Gastroesophageal sphincter (tissue), 4 donors: Measurements from ENCODE around the gene NLRP3. TPM values are rescaled to one million over a fixed set of nuclear protein-coding genes. Genes with fewer than 3 reads are reported as not detected.

Source experiments
- ATAC-seq: fragments of 150-250 bp; one replicate; pipeline ENCODE4 v1.9.1; 2016; ENCODE audit warnings: mild to moderate bottlenecking, moderate library complexity
- H3K27ac ChIP-seq, 4 donors: fragments of 200-600 bp; sonication (generic) in 3 of 4; 1 replicate in 3 of 4; 2 replicates in 1 of 4; pipeline ENCODE4 v1.5.1; 2016 to 2019
- H3K27me3 ChIP-seq: fragments of 200-600 bp; sonication (generic); one replicate; pipeline ENCODE4 v1.5.1; 2019
- H3K36me3 ChIP-seq, 2 donors: fragments of 200-600 bp; sonication (generic); one replicate each; pipeline ENCODE4 v1.5.1; 2019; ENCODE audit warnings: control low read depth in 1 of 2
- H3K4me1 ChIP-seq, 3 donors: fragments of 200-600 bp; sonication (generic); 1 replicate in 2 of 3; 2 replicates in 1 of 3; pipeline ENCODE4 v1.5.1; 2016 to 2019; ENCODE audit warnings: control low read depth in 2 of 3
- H3K4me3 ChIP-seq, 2 donors: fragments of 200-600 bp; sonication (generic); one replicate each; pipeline ENCODE4 v1.5.1; 2019; ENCODE audit warnings: mild to moderate bottlenecking in 1 of 2, moderate library complexity in 1 of 2
- H3K9me3 ChIP-seq, 3 donors: fragments of 200-600 bp; sonication (generic); one replicate each; pipeline ENCODE4 v1.5.1; 2017 to 2019; ENCODE audit warnings: control low read depth in 2 of 3
- CTCF ChIP-seq, 4 experiments: fragments of 200-600 bp in 2 of 4; fragments of 450-650 bp in 2 of 4; sonication (generic) in 1 of 4; IDR thresholded peaks; one replicate each; pipeline ENCODE4 v1.5.1; 2017 to 2019; ENCODE audit warnings: antibody characterized with exemption in 4 of 4, mild to moderate bottlenecking in 2 of 4, moderate library complexity in 2 of 4
- EP300 ChIP-seq: sonication (generic); formaldehyde crosslinking; IDR thresholded peaks from one replicate; pipeline ENCODE4 v1.6.1; 2017; ENCODE audit warnings: antibody characterized with exemption, mild to moderate bottlenecking
- POLR2A ChIP-seq, 2 donors: fragments of 450-650 bp; IDR thresholded peaks; one replicate each; pipeline ENCODE4 v1.6.1; 2017; ENCODE audit warnings: antibody characterized with exemption in 2 of 2, mild to moderate bottlenecking in 2 of 2, moderate library complexity in 1 of 2
- POLR2AphosphoS5 ChIP-seq: sonication (generic); formaldehyde crosslinking; IDR thresholded peaks from one replicate; pipeline ENCODE4 v1.6.1; 2017; ENCODE audit warnings: antibody characterized with exemption
- WGBS, 2 donors: methylation state at CpG; one replicate each; pipeline ENCODE4 v1.1.5; 2018; ENCODE audit warnings: low coverage in 1 of 2; 5-methylcytosine and 5-hydroxymethylcytosine counted together
- total RNA-seq, 4 donors: library from RNA; depleted of rRNA; stranded (reverse); fragments of >200 nt; gene quantifications; one replicate each; pipeline ENCODE4 v1.1.0, GENCODE V29; 2016

NLRP3 gene
- total RNA-seq, 4 donors from 2014 or later = 0.66 to 3.7 (median 3.1) TPM

GRCh38 chr1:247430434-247430833, 14.5 kb downstream of the NLRP3 start:
- Histone ChIP-seq H3K27me3 (no peaks in the 10 kb centered on the region), H3K9me3 (no peaks in the 10 kb centered on the region), H3K4me3 (no peak overlapping the region), H3K36me3 (no peaks in the 10 kb centered on the region), H3K4me1 (no peaks in the 10 kb centered on the region), H3K27ac (no peak overlapping the region)
- TF ChIP-seq POLR2A (IDR thresholded peaks at IDR 0.05) = no peak
- TF ChIP-seq EP300 = no peak
- no peak for TF ChIP-seq POLR2AphosphoS5
- no peak for TF ChIP-seq CTCF (IDR thresholded peaks at IDR 0.05)
- no peak for ATAC-seq
- WGBS, 2 donors = 67 to 86% methylated on average over 1 of the region's 1 CpG

- Histone ChIP-seq H3K4me1 (no peaks in the 10 kb centered on the region), H3K27me3 (no peaks in the 10 kb centered on the region), H3K9me3 (no peaks in the 10 kb centered on the region), H3K4me3 (no peak overlapping the region), H3K36me3 (no peaks in the 10 kb centered on the region), H3K27ac (no peak overlapping the region)
- WGBS, 2 donors = 77 to 79% methylated on average over 4 to 6 of the region's 9 CpGs
- no peak for ATAC-seq
- TF ChIP-seq POLR2A (IDR thresholded peaks at IDR 0.05) (no peak), EP300 (no peak), POLR2AphosphoS5 (no peak), CTCF (IDR thresholded peaks at IDR 0.05) (no peak)
Observed at GRCh38 chr1:247431643-247432042, 15.7 kb downstream of the NLRP3 start.

- no peak for TF ChIP-seq POLR2A (IDR thresholded peaks at IDR 0.05)
- TF ChIP-seq POLR2AphosphoS5 = no peak
- no peak for TF ChIP-seq EP300
- no peak for TF ChIP-seq CTCF (IDR thresholded peaks at IDR 0.05)
- Histone ChIP-seq H3K36me3 (no peaks in the 10 kb centered on the region), H3K27ac (no peak overlapping the region), H3K4me1 (no peaks in the 10 kb centered on the region), H3K27me3 (no peaks in the 10 kb centered on the region), H3K9me3 (no peaks in the 10 kb centered on the region), H3K4me3 (no peak overlapping the region)
- no peak for ATAC-seq
- no CpG with 5 or more reads among the region's 15 CpGs for WGBS, 2 donors
Observed at GRCh38 chr1:247434005-247434404, 18.0 kb downstream of the NLRP3 start.

- Histone ChIP-seq H3K36me3 (no peaks in the 10 kb centered on the region), H3K4me3 (no peak overlapping the region), H3K9me3 (no peaks in the 10 kb centered on the region), H3K4me1 (no peaks in the 10 kb centered on the region), H3K27me3 (no peaks in the 10 kb centered on the region), H3K27ac (no peak overlapping the region)
- 72 to 75% methylated on average over 12 to 13 of the region's 13 CpGs for WGBS, 2 donors
- TF ChIP-seq POLR2A (IDR thresholded peaks at IDR 0.05) = no peak
- no peak for TF ChIP-seq POLR2AphosphoS5
- no peak for ATAC-seq
Observed at GRCh38 chr1:247435030-247435758, 19.2 kb downstream of the NLRP3 start.

GRCh38 chr1:247435759-247436147, 19.8 kb downstream of the NLRP3 start:
- no peak overlapping the region for H3K4me3 ChIP-seq
- WGBS, 2 donors = 90 to 100% methylated on average over 2 to 3 of the region's 3 CpGs
- ATAC-seq = no peak
- H3K27ac ChIP-seq = no peak overlapping the region
- H3K36me3 ChIP-seq = no peaks in the 10 kb centered on the region
- no peaks in the 10 kb centered on the region for H3K9me3 ChIP-seq
- H3K4me1 ChIP-seq = no peaks in the 10 kb centered on the region
- TF ChIP-seq EP300 (no peak), POLR2A (IDR thresholded peaks at IDR 0.05) (no peak), CTCF (IDR thresholded peaks at IDR 0.05) (no peak), POLR2AphosphoS5 (no peak)
- H3K27me3 ChIP-seq = no peaks in the 10 kb centered on the region
